AG04450 (cell line): ENCODE results near the gene GARIN5A. TPM values are rescaled to one million over a fixed set of nuclear protein-coding genes. Genes with fewer than 3 reads are reported as not detected.

Source experiments
- CTCF ChIA-PET: fragments of 300-600, 350-600 bp; formaldehyde crosslinking; extraction: SDS; loops from one replicate; lab custom pipeline; 2022; ENCODE audit warnings: antibody characterized with exemption, inconsistent platforms; lab: Charles Lee
- POLR2A ChIA-PET: fragments of 350-600 bp; formaldehyde crosslinking; extraction: SDS; loops from one replicate; lab custom pipeline; 2021; ENCODE audit warnings: antibody characterized with exemption, inconsistent platforms; lab: Yijun Ruan, JAX
- DNase-seq: peaks from one replicate; pipeline ENCODE4 v3.0.0-alpha.2; 2011; ENCODE audit warnings: low read depth, low spot score
- H3K27ac ChIP-seq: one replicate; pipeline ENCODE4 v1.5.1; 2012; ENCODE audit warnings: low read depth, low read length, control low read depth
- H3K27me3 ChIP-seq: one replicate; pipeline ENCODE4 v1.6.0; 2012; ENCODE audit warnings: low read length; ENCODE audit not compliant: control insufficient read depth, insufficient read depth
- H3K4me3 ChIP-seq: 2 replicates; pipeline ENCODE4 v1.5.1; 2011; ENCODE audit warnings: mild to moderate bottlenecking, low read depth, low read length, control low read depth
- H3K9me3 ChIP-seq: 2 replicates; pipeline ENCODE4 v1.5.1; 2012; ENCODE audit warnings: low read length; ENCODE audit not compliant: control insufficient read depth, insufficient read depth
- polyA plus RNA-seq: library from polyadenylated mRNA; depleted of rRNA; stranded (reverse); fragments of >200 nt; gene quantifications from 2 replicates; pipeline ENCODE4 v1.2.3, GENCODE V29; 2011
- TF ChIP-seq, protein P1 (sequence below): IDR thresholded peaks from 2 replicates; pipeline ENCODE4 v1.5.1; 2011; ENCODE audit warnings: low read depth, low read length, control low read depth, inconsistent platforms

The GARIN5A gene
- polyA plus RNA-seq, 1 experiment: 0.32 TPM

DNA sequence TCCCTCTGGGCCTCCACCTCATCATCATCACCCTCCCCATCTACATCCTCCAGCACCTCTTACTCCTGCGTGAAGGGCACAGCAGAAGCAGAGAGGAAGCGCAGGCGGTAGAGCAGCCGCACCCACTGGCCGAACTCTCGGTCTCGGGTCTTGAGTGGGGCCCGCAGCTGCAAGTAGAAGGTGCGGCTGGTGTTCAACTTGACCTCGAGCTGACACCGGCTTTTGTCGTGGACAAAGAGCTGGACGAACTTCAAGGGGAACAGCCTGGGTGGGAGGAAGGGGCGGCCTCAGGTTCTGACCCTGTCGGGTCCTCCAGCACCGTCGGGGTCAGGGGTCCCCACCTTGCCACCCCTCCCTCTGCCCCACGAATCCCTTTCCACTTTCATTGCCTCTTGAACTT is 9.1 kb downstream of the GARIN5A start:
- Histone ChIP-seq H3K9me3 (no peaks in the 10 kb centered on the region; the same call in 1 of the 2 replicates), H3K4me3 (no peak overlapping the region), H3K27me3 (peaks cover 2% of the 10 kb centered on the region), H3K27ac (no peak overlapping the region)
- ChIA-PET POLR2A (no interaction called here), CTCF (no interaction called here)
- DNase-seq: no peak
- TF ChIP-seq, protein P1, sequence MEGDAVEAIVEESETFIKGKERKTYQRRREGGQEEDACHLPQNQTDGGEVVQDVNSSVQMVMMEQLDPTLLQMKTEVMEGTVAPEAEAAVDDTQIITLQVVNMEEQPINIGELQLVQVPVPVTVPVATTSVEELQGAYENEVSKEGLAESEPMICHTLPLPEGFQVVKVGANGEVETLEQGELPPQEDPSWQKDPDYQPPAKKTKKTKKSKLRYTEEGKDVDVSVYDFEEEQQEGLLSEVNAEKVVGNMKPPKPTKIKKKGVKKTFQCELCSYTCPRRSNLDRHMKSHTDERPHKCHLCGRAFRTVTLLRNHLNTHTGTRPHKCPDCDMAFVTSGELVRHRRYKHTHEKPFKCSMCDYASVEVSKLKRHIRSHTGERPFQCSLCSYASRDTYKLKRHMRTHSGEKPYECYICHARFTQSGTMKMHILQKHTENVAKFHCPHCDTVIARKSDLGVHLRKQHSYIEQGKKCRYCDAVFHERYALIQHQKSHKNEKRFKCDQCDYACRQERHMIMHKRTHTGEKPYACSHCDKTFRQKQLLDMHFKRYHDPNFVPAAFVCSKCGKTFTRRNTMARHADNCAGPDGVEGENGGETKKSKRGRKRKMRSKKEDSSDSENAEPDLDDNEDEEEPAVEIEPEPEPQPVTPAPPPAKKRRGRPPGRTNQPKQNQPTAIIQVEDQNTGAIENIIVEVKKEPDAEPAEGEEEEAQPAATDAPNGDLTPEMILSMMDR: no peak

DNA sequence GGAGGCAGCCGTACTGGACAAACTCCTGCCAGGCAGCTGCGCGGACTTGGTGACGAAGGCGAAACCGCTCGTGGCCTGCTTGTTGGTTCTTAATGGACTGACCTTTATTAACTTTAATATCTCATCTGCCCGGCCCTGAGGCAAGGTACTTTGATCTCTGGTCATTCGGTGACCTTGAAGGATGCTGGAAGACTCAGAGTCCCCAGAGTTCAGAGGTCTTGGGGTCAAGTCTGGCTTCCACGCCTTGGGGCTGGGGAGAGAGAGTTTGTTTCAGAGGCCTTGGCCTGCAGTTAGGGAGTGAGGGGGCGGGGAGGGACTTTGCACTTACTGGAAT is 10.0 kb downstream of the GARIN5A start:
- TF ChIP-seq, protein P1: no peak
- Histone ChIP-seq H3K27ac (no peak overlapping the region), H3K4me3 (no peak overlapping the region), H3K27me3 (peaks cover 2% of the 10 kb centered on the region), H3K9me3 (no peaks in the 10 kb centered on the region; the same call in 1 of the 2 replicates)
- ChIA-PET CTCF (interaction anchor here (1.1 kb wide), 1 partner anchor 12 kb away, joined by 5 read pairs; no protein-coding TSS in a partner anchor), POLR2A (no interaction called here)
- DNase-seq: no peak

DNA sequence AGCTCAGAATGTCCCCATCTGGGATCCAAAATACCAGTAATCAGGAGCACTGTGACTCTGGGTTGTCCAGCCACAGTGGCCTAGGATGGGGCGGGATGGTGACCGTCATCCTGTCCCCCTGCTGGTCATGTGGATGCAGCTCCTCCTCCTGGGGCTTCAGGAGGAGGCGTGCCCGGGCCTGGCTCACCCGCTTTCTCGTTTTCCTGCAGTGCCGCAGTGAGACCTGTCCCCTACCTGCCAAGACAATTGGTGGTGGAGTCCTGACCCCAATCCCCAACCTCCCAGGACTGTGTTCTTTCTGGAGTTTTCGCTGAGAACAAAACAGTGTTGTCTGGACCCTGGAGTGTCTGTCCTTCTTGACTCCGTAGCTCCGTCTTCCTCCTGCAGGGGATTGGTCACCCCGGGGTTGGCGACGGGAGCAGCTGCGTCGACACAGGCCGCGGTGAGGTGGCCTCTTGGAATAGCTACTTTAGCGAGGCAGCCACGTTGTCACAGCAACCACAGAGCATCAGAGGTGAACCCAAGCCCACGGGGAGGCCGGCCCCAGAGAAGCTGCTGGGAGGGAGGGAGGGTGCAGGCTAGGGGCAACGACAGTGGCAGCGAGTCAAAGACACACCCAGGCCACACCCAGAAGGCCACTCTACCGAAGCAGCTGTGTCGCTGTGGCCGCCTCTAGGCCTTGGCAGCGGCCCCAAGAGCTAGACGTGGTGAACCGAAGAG is 10.5 kb downstream of the GARIN5A start:
- DNase-seq: no peak
- Histone ChIP-seq H3K9me3 (no peaks in the 10 kb centered on the region; the same call in 1 of the 2 replicates), H3K27me3 (peaks cover 2% of the 10 kb centered on the region), H3K4me3 (no peak overlapping the region), H3K27ac (no peak overlapping the region)
- TF ChIP-seq, protein P1: peak; percentile 29; the same call in 1 of the 2 replicates
- ChIA-PET CTCF (interaction anchor here (0.9 to 1.1 kb wide), 2 partner anchors 13 to 98 kb away, joined by 3 to 5 read pairs; no protein-coding TSS in a partner anchor), POLR2A (interaction anchor here (0.6 kb wide), 1 partner anchor 334 kb away, joined by 8 read pairs; no protein-coding TSS in a partner anchor)

DNA sequence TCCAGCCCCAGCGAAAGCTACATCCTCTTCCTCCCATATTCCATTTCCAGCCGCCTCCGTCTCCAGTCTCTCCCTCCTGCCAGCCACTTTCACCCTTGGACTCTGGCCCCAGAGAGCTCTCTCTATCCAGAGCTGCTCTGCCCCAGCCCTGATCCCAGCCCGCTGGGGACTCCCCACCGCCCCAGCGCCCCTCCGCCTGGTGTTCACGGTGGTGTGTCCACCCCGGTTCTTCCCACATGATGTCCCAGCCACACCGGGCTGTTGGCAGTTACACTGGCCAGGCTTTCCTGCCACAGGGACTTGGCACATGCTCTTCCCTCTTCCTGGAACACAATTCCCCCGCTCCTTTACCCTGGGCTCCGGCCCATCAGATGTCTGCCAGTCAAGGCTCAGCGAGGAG is 11.6 kb downstream of the GARIN5A start:
- TF ChIP-seq, protein P1: no peak
- Histone ChIP-seq H3K9me3 (no peaks in the 10 kb centered on the region; the same call in 1 of the 2 replicates), H3K27ac (no peak overlapping the region), H3K4me3 (no peak overlapping the region), H3K27me3 (peaks cover 2% of the 10 kb centered on the region)
- ChIA-PET POLR2A (interaction anchor here (0.6 kb wide), 1 partner anchor 108 kb away, joined by 3 read pairs; no protein-coding TSS in a partner anchor), CTCF (interaction anchor here (0.9 kb wide), 1 partner anchor 97 kb away, joined by 3 read pairs; no protein-coding TSS in a partner anchor)
- DNase-seq: no peak

DNA sequence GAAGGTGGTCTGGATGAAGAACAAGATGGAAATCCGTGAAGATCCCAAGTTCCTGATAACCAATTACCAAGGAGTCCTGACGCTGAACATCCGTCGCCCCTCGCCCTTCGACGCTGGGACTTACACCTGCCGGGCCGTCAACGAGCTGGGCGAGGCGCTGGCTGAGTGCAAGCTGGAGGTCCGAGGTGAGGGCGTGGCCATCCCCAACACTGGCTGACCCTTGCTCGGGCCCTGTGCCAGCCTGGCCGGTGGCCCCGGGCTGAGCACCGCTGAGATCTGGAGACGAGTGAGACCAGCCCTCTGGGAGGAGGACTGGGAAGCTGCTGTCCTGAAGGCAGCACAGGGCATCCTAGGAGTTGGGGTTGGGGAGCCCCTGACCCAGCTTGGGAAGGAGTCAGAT is 12.3 kb downstream of the GARIN5A start:
- POLR2A ChIA-PET: no interaction called here
- no peak overlapping the region for H3K27ac ChIP-seq
- CTCF ChIA-PET: no interaction called here

More for the DNA sequence above, 12.3 kb downstream of the GARIN5A start:
- Histone ChIP-seq H3K9me3 (no peaks in the 10 kb centered on the region; the same call in 1 of the 2 replicates), H3K27me3 (peaks cover 2% of the 10 kb centered on the region), H3K4me3 (no peak overlapping the region)
- no peak for DNase-seq
- TF ChIP-seq, protein P1: no peak
